CD4-positive, alpha-beta T cell (primary cell): ENCODE measurements around the gene ACVR1. TPM values are rescaled to one million over a fixed set of nuclear protein-coding genes. Genes with fewer than 3 reads are reported as not detected.

ENCODE experiments used
- ATAC-seq: fragments of 200-7000 bp; cut with Tn5 transposase; one replicate; pipeline ENCODE4 v1.10.0; 2022; ENCODE audit warnings: mild to moderate bottlenecking; ENCODE audit not compliant: poor library complexity
- CTCF ChIA-PET: fragments of 350-600 bp; sonication (Branson Sonifier 250); formaldehyde crosslinking; loops from one replicate; lab custom pipeline; 2021; ENCODE audit warnings: antibody characterized with exemption, inconsistent platforms; lab: Charles Lee
- POLR2A ChIA-PET: fragments of 350-600 bp; sonication (Branson Sonifier 250); formaldehyde crosslinking; loops from one replicate; lab custom pipeline; 2021; ENCODE audit warnings: antibody characterized with exemption, inconsistent platforms; lab: Charles Lee
- DNase-seq, 14 experiments: peaks; one replicate each; pipeline ENCODE4 v3.0.0-alpha.2; 2013 to 2020; ENCODE audit warnings: mixed read lengths in 2 of 14
- H3K27ac ChIP-seq, 2 donors: one replicate each; pipeline versions ENCODE4 v1.5.1 to v1.7.0; 2013; ENCODE audit warnings: low read length in 2 of 2, low read depth in 1 of 2, mild to moderate bottlenecking in 1 of 2
- H3K27me3 ChIP-seq, 2 experiments: 1 replicate in 1 of 2; 2 replicates in 1 of 2; pipeline versions ENCODE4 v1.6.1 to v1.7.0; 2013; ENCODE audit warnings: low read length in 2 of 2, control low read depth in 1 of 2, mild to moderate bottlenecking in 1 of 2, moderate library complexity in 1 of 2; ENCODE audit not compliant: insufficient read depth in 2 of 2, control insufficient read depth in 1 of 2
- H3K36me3 ChIP-seq: one replicate; pipeline ENCODE4 v1.6.1; 2013; ENCODE audit warnings: low read length, control low read depth; ENCODE audit not compliant: insufficient read depth
- H3K4me1 ChIP-seq: one replicate; pipeline ENCODE4 v1.6.1; 2013; ENCODE audit warnings: low read length, control low read depth; ENCODE audit not compliant: insufficient read depth
- H3K4me3 ChIP-seq: one replicate; pipeline ENCODE4 v1.5.1; 2013; ENCODE audit warnings: mild to moderate bottlenecking, low read length, moderate library complexity
- H3K9me3 ChIP-seq, 2 experiments: 1 replicate in 1 of 2; 2 replicates in 1 of 2; pipeline versions ENCODE4 v1.6.1 to v1.7.0; 2013; ENCODE audit warnings: low read length in 2 of 2, mild to moderate bottlenecking in 2 of 2, control low read depth in 1 of 2, moderate library complexity in 1 of 2; ENCODE audit not compliant: control insufficient read depth in 1 of 2, insufficient read depth in 1 of 2
- H3K27ac Mint-ChIP-seq: one replicate; pipeline ENCODE4 v1.8.0; 2020; ENCODE audit warnings: mixed read lengths
- H3K27me3 Mint-ChIP-seq: one replicate; pipeline ENCODE4 v1.8.0; 2021; ENCODE audit warnings: mixed read lengths
- H3K36me3 Mint-ChIP-seq: one replicate; pipeline ENCODE4 v1.8.0; 2021; ENCODE audit warnings: low read depth, mixed read lengths
- H3K4me1 Mint-ChIP-seq: one replicate; pipeline ENCODE4 v1.8.0; 2021; ENCODE audit warnings: low read depth, mixed read lengths
- H3K4me3 Mint-ChIP-seq: one replicate; pipeline ENCODE4 v1.8.0; 2020; ENCODE audit warnings: mild to moderate bottlenecking, mixed read lengths
- H3K9me3 Mint-ChIP-seq: one replicate; pipeline ENCODE4 v1.8.0; 2020; ENCODE audit warnings: mixed read lengths
- CTCF ChIP-seq: fragments of 200-600 bp; IDR thresholded peaks from one replicate; pipeline ENCODE4 v1.8.0; 2022; ENCODE audit warnings: antibody characterized with exemption, mild to moderate bottlenecking
- intact Hi-C, 2 experiments: fragments of 100-400 bp; cut with DNase I in 1 of 2; cut with micrococcal nuclease in 1 of 2; formaldehyde crosslinking; loops; one replicate each; pipeline versions ENCODE4 v1.15.1 to v1.9.0; 2023 to 2025; cut with DNase I, micrococcal nuclease
- total RNA-seq, 174 experiments: library from RNA in 2 of 174; stranded (reverse) in 2 of 174; gene quantifications; one replicate each; pipeline ENCODE4 v1.2.3 and lab custom pipeline; 2021 to 2026

ACVR1 gene
- total RNA-seq, 2 experiments from 2014 or later: 14.3 to 16.7 TPM

DNA sequence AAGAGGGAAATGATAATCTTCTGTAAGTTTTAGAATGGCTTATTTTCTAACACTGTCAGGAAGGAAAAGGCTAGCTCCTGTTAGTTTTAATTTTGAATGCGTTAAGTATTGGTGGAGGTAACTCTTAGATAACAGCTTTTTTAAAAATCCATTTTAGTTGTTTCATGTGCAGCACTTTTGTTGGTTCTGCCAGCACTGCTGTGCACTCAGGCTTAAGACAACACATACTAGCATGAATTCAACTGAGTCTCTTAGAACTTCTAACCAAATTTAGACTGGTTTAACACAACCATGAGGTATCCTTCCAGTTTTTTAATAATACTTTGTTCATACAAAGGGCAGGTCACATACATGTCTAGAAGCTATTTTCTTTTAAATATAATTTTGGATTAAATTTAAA is 42.4 kb downstream of the ACVR1 start:
- Mint-ChIP-seq H3K4me1 (peaks cover 56% of the 10 kb centered on the region), H3K27me3 (no peaks in the 10 kb centered on the region), H3K27ac (no peak overlapping the region), H3K36me3 (peaks cover 10% of the 10 kb centered on the region), H3K9me3 (no peaks in the 10 kb centered on the region), H3K4me3 (no peak overlapping the region)
- Histone ChIP-seq H3K27ac (no peak overlapping the region), H3K4me1 (peaks cover 7% of the 10 kb centered on the region), H3K9me3 (no peaks in the 10 kb centered on the region), H3K36me3 (no peaks in the 10 kb centered on the region), H3K27me3 (no peaks in the 10 kb centered on the region), H3K4me3 (no peak overlapping the region)
- ChIA-PET POLR2A (no interaction called here), CTCF (interaction anchor here (1.4 to 2.5 kb wide), 2 partner anchors 10 to 68 kb away, joined by 3 to 7 read pairs; no protein-coding TSS in a partner anchor)
- intact Hi-C loops: no loop called here
- no peak for TF ChIP-seq CTCF
- ATAC-seq (no peak), DNase-seq (no peak)

GRCh38 chr2:157831573-157832315 is 44.4 kb downstream of the ACVR1 start:
- ChIA-PET POLR2A (no interaction called here), CTCF (interaction anchor here (2.5 kb wide), 1 partner anchor 12 kb away, joined by 7 read pairs; no protein-coding TSS in a partner anchor)
- no peak overlapping the region for H3K27ac ChIP-seq
- H3K4me1 ChIP-seq: no peaks in the 10 kb centered on the region
- DNase-seq (no peak), ATAC-seq (no peak)
- Mint-ChIP-seq H3K36me3 (peaks cover 5% of the 10 kb centered on the region), H3K27ac (no peak overlapping the region), H3K9me3 (no peaks in the 10 kb centered on the region), H3K27me3 (no peaks in the 10 kb centered on the region), H3K4me1 (peaks cover 37% of the 10 kb centered on the region), H3K4me3 (no peak overlapping the region)
- no peaks in the 10 kb centered on the region for H3K36me3 ChIP-seq
- H3K9me3 ChIP-seq: no peaks in the 10 kb centered on the region
- H3K4me3 ChIP-seq: no peak overlapping the region
- no peaks in the 10 kb centered on the region for H3K27me3 ChIP-seq
- intact Hi-C loops: no loop called here
- no peak for TF ChIP-seq CTCF

GRCh38 chr2:157830696-157831570 is 45.2 kb downstream of the ACVR1 start:
- CTCF ChIA-PET: interaction anchor here (0.7 kb wide), 1 partner anchor 11 kb away, joined by 3 read pairs; no protein-coding TSS in a partner anchor

More at GRCh38 chr2:157830696-157831570, 45.2 kb downstream of the ACVR1 start:
- no peak overlapping the region for H3K4me3 Mint-ChIP-seq
- Histone ChIP-seq H3K27me3 (no peaks in the 10 kb centered on the region), H3K27ac (no peak overlapping the region), H3K4me3 (no peak overlapping the region), H3K36me3 (no peaks in the 10 kb centered on the region), H3K4me1 (no peaks in the 10 kb centered on the region), H3K9me3 (no peaks in the 10 kb centered on the region)
- POLR2A ChIA-PET: interaction anchor here (0.6 kb wide), 1 partner anchor 46 kb away, joined by 3 read pairs; no protein-coding TSS in a partner anchor
- H3K4me1 Mint-ChIP-seq: peaks cover 29% of the 10 kb centered on the region
- H3K9me3 Mint-ChIP-seq: no peaks in the 10 kb centered on the region
- intact Hi-C loops: no loop called here
- TF ChIP-seq CTCF: no peak
- peak in 2 of 14 experiments; percentile 43 to 55 for DNase-seq
- no peak overlapping the region for H3K27ac Mint-ChIP-seq
- no peaks in the 10 kb centered on the region for H3K27me3 Mint-ChIP-seq
- H3K36me3 Mint-ChIP-seq: peaks cover 4% of the 10 kb centered on the region
- ATAC-seq: no peak
